HEK293 (cell line): ENCODE results near the gene PAF1.

Experiments
- CTCF ChIA-PET: fragments of 350-600 bp; formaldehyde crosslinking; extraction: SDS; loops from one replicate; lab custom pipeline; 2021; ENCODE audit warnings: antibody characterized with exemption; lab: Yijun Ruan, JAX
- POLR2A ChIA-PET: fragments of 300-600 bp; formaldehyde crosslinking; extraction: SDS; loops from one replicate; lab custom pipeline; 2020; ENCODE audit warnings: antibody characterized with exemption, inconsistent platforms; lab: Yijun Ruan, JAX
- H3K27ac ChIP-seq: fragments of 200-500 bp; sonication (Bioruptor generic); 2 replicates; pipeline ENCODE4 v1.5.1; 2014; ENCODE audit warnings: low read depth, low read length, control low read depth, inconsistent platforms; ENCODE audit errors: extremely low read depth
- H3K36me3 ChIP-seq, 2 experiments: fragments of 200-500 bp in 1 of 2; sonication (Bioruptor generic) in 1 of 2; 1 replicate in 1 of 2; 2 replicates in 1 of 2; pipeline ENCODE4 v1.5.1; 2014 to 2017; ENCODE audit warnings: inconsistent platforms in 2 of 2, low read length in 2 of 2; ENCODE audit not compliant: control insufficient read depth in 2 of 2, insufficient read depth in 1 of 2
- H3K4me1 ChIP-seq: fragments of 200-500 bp; sonication (Bioruptor generic); 2 replicates; pipeline ENCODE4 v1.5.1; 2014; ENCODE audit warnings: mild to moderate bottlenecking, low read length, inconsistent platforms; ENCODE audit not compliant: control insufficient read depth, insufficient read depth
- H3K4me3 ChIP-seq: 2 replicates; pipeline ENCODE4 v1.5.1; 2011; ENCODE audit warnings: low read depth, mild to moderate bottlenecking, control low read depth, low read length, moderate library complexity
- H3K9me3 ChIP-seq: fragments of 200-500 bp; sonication (Bioruptor generic); 2 replicates; pipeline ENCODE4 v1.5.1; 2014; ENCODE audit warnings: low read depth, low read length, inconsistent platforms; ENCODE audit not compliant: control insufficient read depth, insufficient read depth
- HOXA7 ChIP-seq: sonication (generic); formaldehyde crosslinking; IDR thresholded peaks from 2 replicates; pipeline ENCODE4 v1.8.1; 2022; ENCODE audit warnings: missing genetic modification reagents, borderline replicate concordance
- OSR2 ChIP-seq: fragments of 450-650 bp; formaldehyde crosslinking; IDR thresholded peaks from 2 replicates; pipeline ENCODE4 v1.5.1; 2016; ENCODE audit warnings: missing biosample characterization, missing genetic modification characterization
- ZBTB1 ChIP-seq: fragments of 450-650 bp; formaldehyde crosslinking; IDR thresholded peaks from 2 replicates; pipeline ENCODE4 v1.5.1; 2016; ENCODE audit warnings: missing biosample characterization, missing genetic modification characterization
- ZBTB6 ChIP-seq: fragments of 450-650 bp; formaldehyde crosslinking; IDR thresholded peaks from 2 replicates; pipeline ENCODE4 v1.5.1; 2017; ENCODE audit warnings: missing biosample characterization, missing genetic modification characterization
- ZEB2 ChIP-seq: fragments of 450-650 bp; formaldehyde crosslinking; IDR thresholded peaks from 2 replicates; pipeline ENCODE4 v1.5.1; 2016; ENCODE audit warnings: missing biosample characterization, missing genetic modification characterization
- ZFHX2 ChIP-seq: fragments of 450-650 bp; formaldehyde crosslinking; conservative IDR thresholded peaks from 2 replicates; pipeline ENCODE4 v1.5.1; 2016; ENCODE audit warnings: missing biosample characterization, missing genetic modification characterization
- ZFP3 ChIP-seq: fragments of 450-650 bp; formaldehyde crosslinking; IDR thresholded peaks from 2 replicates; pipeline ENCODE4 v1.5.1; 2016; ENCODE audit warnings: low read depth, missing biosample characterization, missing genetic modification characterization
- ZFP41 ChIP-seq: fragments of 450-650 bp; formaldehyde crosslinking; IDR thresholded peaks from 2 replicates; pipeline ENCODE4 v1.5.1; 2016; ENCODE audit warnings: missing biosample characterization, missing genetic modification characterization, borderline replicate concordance
- ZNF132 ChIP-seq: fragments of 450-650 bp; formaldehyde crosslinking; IDR thresholded peaks from 2 replicates; pipeline ENCODE4 v1.5.1; 2017; ENCODE audit warnings: missing biosample characterization, missing genetic modification characterization, borderline replicate concordance
- ZNF2 ChIP-seq: fragments of 450-650 bp; formaldehyde crosslinking; IDR thresholded peaks from 2 replicates; pipeline ENCODE4 v1.5.1; 2016; ENCODE audit warnings: missing biosample characterization, missing genetic modification characterization
- ZNF26 ChIP-seq: fragments of 450-650 bp; formaldehyde crosslinking; IDR thresholded peaks from 2 replicates; pipeline ENCODE4 v1.5.1; 2016; ENCODE audit warnings: missing biosample characterization, missing genetic modification characterization
- ZNF266 ChIP-seq: fragments of 450-650 bp; formaldehyde crosslinking; IDR thresholded peaks from 2 replicates; pipeline ENCODE4 v1.5.1; 2016; ENCODE audit warnings: missing biosample characterization, missing genetic modification characterization, low read depth
- ZNF292 ChIP-seq: fragments of 450-650 bp; formaldehyde crosslinking; IDR thresholded peaks from 2 replicates; pipeline ENCODE4 v1.5.1; 2016; ENCODE audit warnings: low read depth, missing biosample characterization, missing genetic modification characterization, borderline replicate concordance
- ZNF623 ChIP-seq: fragments of 450-650 bp; formaldehyde crosslinking; IDR thresholded peaks from 2 replicates; pipeline ENCODE4 v1.5.1; 2016; ENCODE audit warnings: missing biosample characterization, missing genetic modification characterization
- ZNF791 ChIP-seq: fragments of 450-650 bp; formaldehyde crosslinking; IDR thresholded peaks from 2 replicates; pipeline ENCODE4 v1.5.1; 2016; ENCODE audit warnings: missing biosample characterization, missing genetic modification characterization
- TF ChIP-seq, protein P1 (sequence below): fragments of 450-650 bp; formaldehyde crosslinking; IDR thresholded peaks from 2 replicates; pipeline ENCODE4 v1.5.1; 2016; ENCODE audit warnings: missing biosample characterization, missing genetic modification characterization
- TF ChIP-seq, protein P2 (sequence below): fragments of 450-650 bp; formaldehyde crosslinking; IDR thresholded peaks from 2 replicates; pipeline ENCODE4 v1.5.1; 2016; ENCODE audit warnings: missing biosample characterization, missing genetic modification characterization
- TF ChIP-seq, protein P3 (sequence below): fragments of 450-650 bp; formaldehyde crosslinking; IDR thresholded peaks from 2 replicates; pipeline ENCODE4 v1.5.1; 2016; ENCODE audit warnings: missing biosample characterization, missing genetic modification characterization
- TF ChIP-seq, protein P4 (sequence below): fragments of 450-650 bp; formaldehyde crosslinking; IDR thresholded peaks from 2 replicates; pipeline ENCODE4 v1.5.1; 2017; ENCODE audit warnings: missing biosample characterization, missing genetic modification characterization

The PAF1 gene

GRCh38 chr19:39428283-39429112 is 37.6 kb upstream of the PAF1 start:
- no peak overlapping the region for H3K4me3 ChIP-seq
- POLR2A ChIA-PET, result interaction anchor here (0.6 to 13.3 kb wide), 11 partner anchors 7 to 86 kb away, joined by 3 to 255 read pairs (median 13); partner anchors contain the start of genes MED29, PAF1, RPS16 and SAMD4B
- peaks cover 10% of the 10 kb centered on the region for H3K4me1 ChIP-seq
- H3K9me3 ChIP-seq, result no peaks in the 10 kb centered on the region
- H3K27ac ChIP-seq, result peak overlapping the region; percentile 40; the same call in 1 of the 2 replicates
- H3K36me3 ChIP-seq, result peaks cover 38 to 39% of the 10 kb centered on the region in 2 experiments
- CTCF ChIA-PET, result interaction anchor here (0.6 to 4.2 kb wide), 13 partner anchors 10 to 1172 kb away, joined by 3 to 20 read pairs (median 4); partner anchors contain the start of genes EID2B, PLEKHG2 and TIMM50
- TF ChIP-seq ZNF266 (no peak), ZNF623 (tag by site-specific recombination) (no peak), OSR2 (peak; percentile 86), ZEB2 (tag by site-specific recombination) (peak; percentile 55; the same call in 1 of the 2 replicates), ZFHX2 (tag by site-specific recombination) (0 out of 2 replicates have a peak, but pooled peaks have one; percentile 38), ZNF292 (no peak), ZNF791 (no peak), ZNF2 (tag by site-specific recombination) (no peak; the same call in 1 of the 2 replicates), ZNF132 (tag by site-specific recombination) (no peak), ZBTB1 (tag by site-specific recombination) (no peak), ZBTB6 (tag by site-specific recombination) (peak; percentile 76), ZFP41 (no peak), ZFP3 (peak; percentile 75), ZNF26 (tag by site-specific recombination) (no peak), HOXA7 (CRISPR knock-in tag) (no peak)
- TF ChIP-seq, protein P1, sequence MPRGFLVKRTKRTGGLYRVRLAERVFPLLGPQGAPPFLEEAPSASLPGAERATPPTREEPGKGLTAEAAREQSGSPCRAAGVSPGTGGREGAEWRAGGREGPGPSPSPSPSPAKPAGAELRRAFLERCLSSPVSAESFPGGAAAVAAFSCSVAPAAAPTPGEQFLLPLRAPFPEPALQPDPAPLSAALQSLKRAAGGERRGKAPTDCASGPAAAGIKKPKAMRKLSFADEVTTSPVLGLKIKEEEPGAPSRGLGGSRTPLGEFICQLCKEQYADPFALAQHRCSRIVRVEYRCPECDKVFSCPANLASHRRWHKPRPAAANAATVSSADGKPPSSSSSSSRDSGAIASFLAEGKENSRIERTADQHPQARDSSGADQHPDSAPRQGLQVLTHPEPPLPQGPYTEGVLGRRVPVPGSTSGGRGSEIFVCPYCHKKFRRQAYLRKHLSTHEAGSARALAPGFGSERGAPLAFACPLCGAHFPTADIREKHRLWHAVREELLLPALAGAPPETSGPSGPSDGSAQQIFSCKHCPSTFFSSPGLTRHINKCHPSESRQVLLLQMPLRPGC (tag by site-specific recombination), result peak; percentile 27; the same call in 1 of the 2 replicates
- TF ChIP-seq, protein P2, sequence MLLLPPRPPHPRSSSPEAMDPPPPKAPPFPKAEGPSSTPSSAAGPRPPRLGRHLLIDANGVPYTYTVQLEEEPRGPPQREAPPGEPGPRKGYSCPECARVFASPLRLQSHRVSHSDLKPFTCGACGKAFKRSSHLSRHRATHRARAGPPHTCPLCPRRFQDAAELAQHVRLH (tag by site-specific recombination), result no peak
- TF ChIP-seq, protein P3, sequence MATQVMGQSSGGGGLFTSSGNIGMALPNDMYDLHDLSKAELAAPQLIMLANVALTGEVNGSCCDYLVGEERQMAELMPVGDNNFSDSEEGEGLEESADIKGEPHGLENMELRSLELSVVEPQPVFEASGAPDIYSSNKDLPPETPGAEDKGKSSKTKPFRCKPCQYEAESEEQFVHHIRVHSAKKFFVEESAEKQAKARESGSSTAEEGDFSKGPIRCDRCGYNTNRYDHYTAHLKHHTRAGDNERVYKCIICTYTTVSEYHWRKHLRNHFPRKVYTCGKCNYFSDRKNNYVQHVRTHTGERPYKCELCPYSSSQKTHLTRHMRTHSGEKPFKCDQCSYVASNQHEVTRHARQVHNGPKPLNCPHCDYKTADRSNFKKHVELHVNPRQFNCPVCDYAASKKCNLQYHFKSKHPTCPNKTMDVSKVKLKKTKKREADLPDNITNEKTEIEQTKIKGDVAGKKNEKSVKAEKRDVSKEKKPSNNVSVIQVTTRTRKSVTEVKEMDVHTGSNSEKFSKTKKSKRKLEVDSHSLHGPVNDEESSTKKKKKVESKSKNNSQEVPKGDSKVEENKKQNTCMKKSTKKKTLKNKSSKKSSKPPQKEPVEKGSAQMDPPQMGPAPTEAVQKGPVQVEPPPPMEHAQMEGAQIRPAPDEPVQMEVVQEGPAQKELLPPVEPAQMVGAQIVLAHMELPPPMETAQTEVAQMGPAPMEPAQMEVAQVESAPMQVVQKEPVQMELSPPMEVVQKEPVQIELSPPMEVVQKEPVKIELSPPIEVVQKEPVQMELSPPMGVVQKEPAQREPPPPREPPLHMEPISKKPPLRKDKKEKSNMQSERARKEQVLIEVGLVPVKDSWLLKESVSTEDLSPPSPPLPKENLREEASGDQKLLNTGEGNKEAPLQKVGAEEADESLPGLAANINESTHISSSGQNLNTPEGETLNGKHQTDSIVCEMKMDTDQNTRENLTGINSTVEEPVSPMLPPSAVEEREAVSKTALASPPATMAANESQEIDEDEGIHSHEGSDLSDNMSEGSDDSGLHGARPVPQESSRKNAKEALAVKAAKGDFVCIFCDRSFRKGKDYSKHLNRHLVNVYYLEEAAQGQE (tag by site-specific recombination), result no peak; the same call in 1 of the 2 replicates
- TF ChIP-seq, protein P4, sequence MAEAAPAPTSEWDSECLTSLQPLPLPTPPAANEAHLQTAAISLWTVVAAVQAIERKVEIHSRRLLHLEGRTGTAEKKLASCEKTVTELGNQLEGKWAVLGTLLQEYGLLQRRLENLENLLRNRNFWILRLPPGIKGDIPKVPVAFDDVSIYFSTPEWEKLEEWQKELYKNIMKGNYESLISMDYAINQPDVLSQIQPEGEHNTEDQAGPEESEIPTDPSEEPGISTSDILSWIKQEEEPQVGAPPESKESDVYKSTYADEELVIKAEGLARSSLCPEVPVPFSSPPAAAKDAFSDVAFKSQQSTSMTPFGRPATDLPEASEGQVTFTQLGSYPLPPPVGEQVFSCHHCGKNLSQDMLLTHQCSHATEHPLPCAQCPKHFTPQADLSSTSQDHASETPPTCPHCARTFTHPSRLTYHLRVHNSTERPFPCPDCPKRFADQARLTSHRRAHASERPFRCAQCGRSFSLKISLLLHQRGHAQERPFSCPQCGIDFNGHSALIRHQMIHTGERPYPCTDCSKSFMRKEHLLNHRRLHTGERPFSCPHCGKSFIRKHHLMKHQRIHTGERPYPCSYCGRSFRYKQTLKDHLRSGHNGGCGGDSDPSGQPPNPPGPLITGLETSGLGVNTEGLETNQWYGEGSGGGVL, result peak; percentile 37; the same call in 1 of the 2 replicates
